ENCODE results near the gene TSFM. TPM values are rescaled to one million over a fixed set of nuclear protein-coding genes. Genes with fewer than 3 reads are reported as not detected.
"Not testable (repeated sequence)": the region's sequence is repeated elsewhere in the genome, so short reads cannot be mapped to it uniquely, and the experiment has no call there.

TSFM gene
- total and polyA plus RNA-seq, 2 donors (not counting 1 experiment from before 2014, with no cell fraction given), result 15.5 to 16.8 TPM

DNA sequence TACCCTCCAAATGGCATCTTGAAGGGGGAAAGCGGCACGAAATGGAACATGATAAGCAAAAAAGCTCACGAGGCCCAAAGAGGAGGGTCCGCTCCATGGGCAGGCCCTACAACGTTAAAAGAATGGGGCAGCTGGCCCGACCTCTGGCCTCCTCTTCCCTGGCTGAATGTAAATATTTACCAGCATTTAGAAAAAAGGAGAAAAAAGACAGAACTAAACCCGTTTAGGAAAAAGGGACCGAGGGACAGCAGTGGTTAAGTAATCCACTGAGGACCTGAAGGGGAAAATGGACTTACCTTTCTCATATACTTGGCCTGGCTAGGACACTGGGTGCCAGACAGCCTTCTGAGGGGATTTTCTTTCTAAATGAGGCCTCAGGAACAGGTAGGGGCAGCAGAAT lies 37.5 kb downstream of the TSFM start:
- not testable (repeated sequence) for H3K79me2 ChIP-seq (ENCODE audit: control insufficient read depth, insufficient read depth, low read length); H3K4me3 ChIP-seq (replicated peaks in 1 of 4; ENCODE audit: control extremely low read depth in 1 of 4, insufficient read depth in 1 of 4, low read depth in 3 of 4, low read length in 4 of 4); H3K27me3 ChIP-seq (ENCODE audit: control insufficient read depth, insufficient read depth, low read length); H3K9me3 ChIP-seq (ENCODE audit: control insufficient read depth, insufficient read depth, low read depth, low read length); H2AFZ ChIP-seq (ENCODE audit: low read length); H4K20me1 ChIP-seq (ENCODE audit: control insufficient read depth, extremely low read depth, insufficient read depth, low read length); H3K4me2 ChIP-seq (ENCODE audit: extremely low read depth, insufficient read depth, low read length); H3K27ac ChIP-seq (ENCODE audit: insufficient read depth, low read length); H3K4me1 ChIP-seq (ENCODE audit: control insufficient read depth, extremely low read depth, insufficient read depth, low read length); DNase-seq (ENCODE audit: low read depth in 2 of 2); H3K9ac ChIP-seq (ENCODE audit: insufficient read depth, low read length)
- H3K36me3 ChIP-seq (ENCODE audit: control insufficient read depth, insufficient read depth, low read length), result peaks cover 34% of the 10 kb centered on the region

DNA sequence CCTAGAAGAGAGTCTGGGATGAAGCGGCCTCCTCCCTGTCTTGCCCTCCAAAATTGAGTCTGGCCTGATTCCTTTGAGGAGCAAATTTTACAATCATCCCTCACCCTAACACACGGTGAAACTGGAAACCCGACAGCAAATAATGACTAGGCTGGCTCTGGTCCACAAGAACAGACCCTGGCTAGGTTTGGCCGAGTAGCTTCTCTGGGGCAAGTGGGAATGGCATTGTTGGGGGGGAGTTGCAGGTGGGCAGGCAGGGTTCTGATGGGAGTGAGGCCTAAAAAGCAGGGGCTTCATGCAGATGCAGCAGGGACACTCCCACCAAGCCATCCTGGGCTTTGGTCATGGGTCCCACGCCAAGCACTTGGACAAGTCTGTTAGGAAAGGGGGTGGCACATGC lies 38.4 kb downstream of the TSFM start:
- H2AFZ ChIP-seq (ENCODE audit: low read length); H3K27me3 ChIP-seq (ENCODE audit: control insufficient read depth, insufficient read depth, low read length); H3K27ac ChIP-seq (ENCODE audit: insufficient read depth, low read length); H3K4me1 ChIP-seq (ENCODE audit: control insufficient read depth, extremely low read depth, insufficient read depth, low read length); H3K4me3 ChIP-seq (replicated peaks in 1 of 4; ENCODE audit: control extremely low read depth in 1 of 4, insufficient read depth in 1 of 4, low read depth in 3 of 4, low read length in 4 of 4); H4K20me1 ChIP-seq (ENCODE audit: control insufficient read depth, extremely low read depth, insufficient read depth, low read length); H3K4me2 ChIP-seq (ENCODE audit: extremely low read depth, insufficient read depth, low read length); DNase-seq (ENCODE audit: low read depth in 2 of 2); H3K9me3 ChIP-seq (ENCODE audit: control insufficient read depth, insufficient read depth, low read depth, low read length); H3K9ac ChIP-seq (ENCODE audit: insufficient read depth, low read length): not testable (repeated sequence)
- H3K36me3 ChIP-seq (ENCODE audit: control insufficient read depth, insufficient read depth, low read length), result peaks cover 38% of the 10 kb centered on the region
- H3K79me2 ChIP-seq (ENCODE audit: control insufficient read depth, insufficient read depth, low read length), result peaks cover 11% of the 10 kb centered on the region

DNA sequence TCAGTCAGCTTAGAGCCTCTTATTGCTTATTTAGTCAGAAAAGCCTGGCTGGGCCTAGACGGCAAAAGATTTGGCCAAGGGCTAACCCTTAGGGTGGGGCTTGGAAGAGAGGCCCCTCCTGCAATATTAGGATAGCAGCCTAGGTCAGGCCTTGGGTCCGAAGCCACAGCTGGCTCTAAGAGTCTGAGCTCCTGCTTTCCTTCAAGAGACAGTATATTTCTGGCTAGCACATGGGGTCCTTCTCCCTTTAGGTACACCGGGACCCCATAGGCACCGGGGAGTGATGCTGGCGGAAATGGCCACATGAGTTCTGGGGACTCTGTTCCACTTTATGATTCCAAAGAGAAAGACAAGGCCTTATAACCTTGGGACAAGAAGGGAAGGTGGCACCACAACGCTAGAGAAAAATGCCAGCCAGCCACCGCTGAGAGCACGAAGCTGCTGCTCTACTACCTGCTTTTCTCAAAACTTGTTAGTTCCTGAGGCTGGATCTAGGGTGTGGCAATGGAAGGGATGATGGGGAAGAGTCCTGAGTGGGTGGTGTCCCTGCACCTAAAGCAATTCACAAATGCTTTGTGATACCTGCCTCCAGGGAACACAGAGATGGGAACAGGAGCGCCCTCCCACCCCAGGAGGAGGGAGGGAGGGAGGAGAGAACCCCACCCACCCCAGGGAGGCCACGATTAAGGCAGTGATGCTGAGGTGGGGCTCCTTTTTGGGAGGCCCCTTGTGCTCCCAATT lies 39.1 kb downstream of the TSFM start:
- H4K20me1 ChIP-seq (ENCODE audit: control insufficient read depth, extremely low read depth, insufficient read depth, low read length), result no peaks in the 10 kb centered on the region
- H3K4me3 ChIP-seq (replicated peaks in 1 of 4; ENCODE audit: control extremely low read depth in 1 of 4, insufficient read depth in 1 of 4, low read depth in 3 of 4, low read length in 4 of 4), result no peak overlapping the region
- no peak overlapping the region for H3K4me2 ChIP-seq (ENCODE audit: extremely low read depth, insufficient read depth, low read length)
- H3K27me3 ChIP-seq (ENCODE audit: control insufficient read depth, insufficient read depth, low read length), result no peaks in the 10 kb centered on the region
- H3K4me1 ChIP-seq (ENCODE audit: control insufficient read depth, extremely low read depth, insufficient read depth, low read length), result peaks cover 8% of the 10 kb centered on the region
- TF ChIP-seq, protein P1, sequence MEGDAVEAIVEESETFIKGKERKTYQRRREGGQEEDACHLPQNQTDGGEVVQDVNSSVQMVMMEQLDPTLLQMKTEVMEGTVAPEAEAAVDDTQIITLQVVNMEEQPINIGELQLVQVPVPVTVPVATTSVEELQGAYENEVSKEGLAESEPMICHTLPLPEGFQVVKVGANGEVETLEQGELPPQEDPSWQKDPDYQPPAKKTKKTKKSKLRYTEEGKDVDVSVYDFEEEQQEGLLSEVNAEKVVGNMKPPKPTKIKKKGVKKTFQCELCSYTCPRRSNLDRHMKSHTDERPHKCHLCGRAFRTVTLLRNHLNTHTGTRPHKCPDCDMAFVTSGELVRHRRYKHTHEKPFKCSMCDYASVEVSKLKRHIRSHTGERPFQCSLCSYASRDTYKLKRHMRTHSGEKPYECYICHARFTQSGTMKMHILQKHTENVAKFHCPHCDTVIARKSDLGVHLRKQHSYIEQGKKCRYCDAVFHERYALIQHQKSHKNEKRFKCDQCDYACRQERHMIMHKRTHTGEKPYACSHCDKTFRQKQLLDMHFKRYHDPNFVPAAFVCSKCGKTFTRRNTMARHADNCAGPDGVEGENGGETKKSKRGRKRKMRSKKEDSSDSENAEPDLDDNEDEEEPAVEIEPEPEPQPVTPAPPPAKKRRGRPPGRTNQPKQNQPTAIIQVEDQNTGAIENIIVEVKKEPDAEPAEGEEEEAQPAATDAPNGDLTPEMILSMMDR (conservative IDR thresholded peaks at IDR 0.05 in 1 of 2, IDR thresholded peaks at IDR 0.05 in 1 of 2; ENCODE audit: low read depth in 1 of 2, low read length in 2 of 2), result no peak
- TF ChIP-seq EZH2 (IDR thresholded peaks at IDR 0.05; ENCODE audit: low read length, missing control alignments), result no peak
- no peak overlapping the region for H3K9ac ChIP-seq (ENCODE audit: insufficient read depth, low read length)
- no peaks in the 10 kb centered on the region for H3K9me3 ChIP-seq (ENCODE audit: control insufficient read depth, insufficient read depth, low read depth, low read length)
- no peak overlapping the region for H2AFZ ChIP-seq (ENCODE audit: low read length)
- peaks cover 43% of the 10 kb centered on the region for H3K36me3 ChIP-seq (ENCODE audit: control insufficient read depth, insufficient read depth, low read length)
- peaks cover 11% of the 10 kb centered on the region for H3K79me2 ChIP-seq (ENCODE audit: control insufficient read depth, insufficient read depth, low read length)
- no peak overlapping the region for H3K27ac ChIP-seq (ENCODE audit: insufficient read depth, low read length)
- no peak for DNase-seq (ENCODE audit: low read depth in 2 of 2)

DNA sequence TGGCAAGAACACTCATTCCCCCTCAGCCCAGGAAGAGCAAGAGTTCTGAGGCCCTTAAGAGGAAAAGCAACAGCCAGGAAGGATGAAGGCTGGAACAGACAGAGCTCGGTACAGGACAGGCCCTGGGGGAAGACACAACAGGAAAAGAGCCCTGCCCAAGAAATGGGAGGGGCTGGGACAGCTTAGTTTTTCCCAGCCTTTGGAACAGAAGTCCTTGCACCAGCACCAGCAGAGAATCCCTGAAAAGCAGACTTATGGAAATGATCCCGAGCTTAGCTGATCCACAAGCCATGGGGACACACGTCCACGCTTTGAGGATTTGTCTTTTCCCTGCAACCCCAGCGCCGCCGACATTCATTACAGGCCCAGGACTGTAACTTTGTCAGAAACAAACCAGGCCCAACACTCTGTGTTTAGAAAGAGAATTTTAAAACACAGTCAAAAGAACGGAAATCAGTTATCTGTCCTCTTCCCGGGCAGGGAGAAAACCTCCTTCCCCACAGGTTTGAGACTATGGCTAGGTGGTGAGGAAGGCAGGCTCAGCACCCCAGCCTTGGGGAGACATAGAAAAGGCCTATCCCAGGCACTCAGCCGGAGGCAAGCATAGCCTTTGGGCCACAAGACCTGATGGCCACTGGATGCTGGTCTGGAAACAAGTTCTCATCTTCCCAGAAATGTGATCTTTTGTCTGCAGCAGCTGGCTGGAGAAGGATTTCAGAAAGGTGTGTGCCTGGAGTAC lies 40.0 kb downstream of the TSFM start:
- Histone ChIP-seq H3K4me2 (ENCODE audit: extremely low read depth, insufficient read depth, low read length) (no peak overlapping the region), H3K4me1 (ENCODE audit: control insufficient read depth, extremely low read depth, insufficient read depth, low read length) (peaks cover 3% of the 10 kb centered on the region), H3K27me3 (ENCODE audit: control insufficient read depth, insufficient read depth, low read length) (no peaks in the 10 kb centered on the region), H2AFZ (ENCODE audit: low read length) (no peak overlapping the region), H3K9me3 (ENCODE audit: control insufficient read depth, insufficient read depth, low read depth, low read length) (no peaks in the 10 kb centered on the region), H3K36me3 (ENCODE audit: control insufficient read depth, insufficient read depth, low read length) (peaks cover 52% of the 10 kb centered on the region), H3K79me2 (ENCODE audit: control insufficient read depth, insufficient read depth, low read length) (peaks cover 19% of the 10 kb centered on the region), H3K9ac (ENCODE audit: insufficient read depth, low read length) (no peak overlapping the region), H4K20me1 (ENCODE audit: control insufficient read depth, extremely low read depth, insufficient read depth, low read length) (no peaks in the 10 kb centered on the region), H3K27ac (ENCODE audit: insufficient read depth, low read length) (no peak overlapping the region), H3K4me3 (replicated peaks in 1 of 4; ENCODE audit: control extremely low read depth in 1 of 4, insufficient read depth in 1 of 4, low read depth in 3 of 4, low read length in 4 of 4) (no peak overlapping the region)
- DNase-seq (ENCODE audit: low read depth in 2 of 2), result no peak
- no peak for TF ChIP-seq EZH2 (IDR thresholded peaks at IDR 0.05; ENCODE audit: low read length, missing control alignments)
- TF ChIP-seq, protein P1 (conservative IDR thresholded peaks at IDR 0.05 in 1 of 2, IDR thresholded peaks at IDR 0.05 in 1 of 2; ENCODE audit: low read depth in 1 of 2, low read length in 2 of 2), result no peak

Data from fibroblast of lung (primary cell).